Stomach (tissue), 9 donors: ENCODE data around the gene ATP7B. TPM values are rescaled to one million over a fixed set of nuclear protein-coding genes. Genes with fewer than 3 reads are reported as not detected.

Source experiments
- DNase-seq, 2 donors: peaks; one replicate each; pipeline versions ENCODE4 v3.0.0 to v3.0.0-alpha.2; 2013 to 2019
- H3K27ac ChIP-seq, 5 donors: fragments of 200-600 bp in 4 of 5; sonication (generic) in 4 of 5; one replicate each; pipeline ENCODE4 v1.5.1; 2013 to 2019; ENCODE audit warnings: mild to moderate bottlenecking in 1 of 5, moderate library complexity in 1 of 5
- H3K27me3 ChIP-seq, 3 donors: fragments of 200-600 bp; sonication (generic); one replicate each; pipeline ENCODE4 v1.5.1; 2017 to 2019; ENCODE audit warnings: mixed run types in 1 of 3
- H3K36me3 ChIP-seq, 4 donors: fragments of 200-600 bp; sonication (generic); 1 replicate in 3 of 4; 2 replicates in 1 of 4; pipeline ENCODE4 v1.5.1; 2016 to 2019
- H3K4me1 ChIP-seq, 4 donors: fragments of 200-600 bp; sonication (generic); one replicate each; pipeline ENCODE4 v1.5.1; 2016 to 2019
- H3K4me3 ChIP-seq, 4 donors: fragments of 200-600 bp; sonication (generic) in 3 of 4; one replicate each; pipeline ENCODE4 v1.5.1; 2016 to 2019; ENCODE audit warnings: mild to moderate bottlenecking in 1 of 4
- H3K9me3 ChIP-seq, 4 donors: fragments of 200-600 bp; sonication (generic); one replicate each; pipeline ENCODE4 v1.5.1; 2016 to 2019
- CTCF ChIP-seq, 7 experiments: fragments of 450-650 bp in 4 of 7; fragments of 200-600 bp in 3 of 7; sonication (generic) in 3 of 7; IDR thresholded peaks; one replicate each; pipeline ENCODE4 v1.5.1; 2016 to 2019; ENCODE audit warnings: antibody characterized with exemption in 7 of 7, control low read depth in 2 of 7, mild to moderate bottlenecking in 1 of 7
- EP300 ChIP-seq: sonication (generic); formaldehyde crosslinking; IDR thresholded peaks from one replicate; pipeline ENCODE4 v1.6.1; 2017; ENCODE audit warnings: antibody characterized with exemption
- POLR2A ChIP-seq, 4 donors: fragments of 450-650 bp; IDR thresholded peaks; one replicate each; pipeline ENCODE4 v1.6.1; 2016; ENCODE audit warnings: antibody characterized with exemption in 4 of 4, control low read depth in 2 of 4, mild to moderate bottlenecking in 1 of 4, moderate library complexity in 1 of 4
- POLR2AphosphoS5 ChIP-seq, 3 donors: sonication (generic); formaldehyde crosslinking; IDR thresholded peaks; one replicate each; pipeline ENCODE4 v1.6.1; 2016; ENCODE audit warnings: antibody characterized with exemption in 3 of 3
- WGBS, 5 donors: extraction: QIAGEN DNeasy Blood & Tissue Kit in 3 of 5; methylation state at CpG; one replicate each; pipeline versions ENCODE4 v1.1.5 to v1.1.7; 2013 to 2018; 5-methylcytosine and 5-hydroxymethylcytosine counted together
- intact Hi-C: fragments of 100-400 bp; cut with DNase I; formaldehyde crosslinking; loops from one replicate; pipeline ENCODE4 v1.15.1; 2023; ENCODE audit warnings: low total_unique reads
- polyA plus RNA-seq, 3 donors: library from polyadenylated mRNA; stranded (reverse); fragments of 200-250 nt; gene quantifications; one replicate each; pipeline ENCODE4 v1.2.3, GENCODE V29; 2013
- total RNA-seq, 5 donors: library from RNA; depleted of rRNA; stranded (reverse); fragments of >200 nt; gene quantifications; one replicate each; pipeline versions ENCODE4 v1.1.0 to v1.2.3, GENCODE V29; 2014 to 2016
- donor health status: healthy with polysubstance abuse.
- donor health status: Bipolar disorder and iron deficiency.
- donor health status: healthy.

ATP7B gene
- total and polyA plus RNA-seq, 8 donors: 0.62 to 21.0 (median 4.6) TPM

- Histone ChIP-seq H3K36me3 (no peaks in the 10 kb centered on the region), H3K27me3 (no peaks in the 10 kb centered on the region), H3K27ac (peak overlapping the region; percentile 45 to 78 (median 53)), H3K9me3 (no peaks in the 10 kb centered on the region), H3K4me1 (peaks cover 41 to 69% (median 51%) of the 10 kb centered on the region in 4 donors), H3K4me3 (peak overlapping the region in 1 of 4 donors; percentile 19)
- intact Hi-C loops: no loop called here
- peak in 1 of 2 donors; percentile 40 for DNase-seq
- TF ChIP-seq CTCF (IDR thresholded peaks at IDR 0.05) (no peak), POLR2AphosphoS5 (IDR thresholded peaks at IDR 0.05) (no peak), POLR2A (IDR thresholded peaks at IDR 0.05) (no peak), EP300 (no peak)
- 25 to 41% (median 32%) methylated on average over 6 of the region's 6 CpGs for WGBS, 5 donors
Measured at GRCh38 chr13:51998723-51999509, 12.3 kb downstream of the ATP7B start.

- Histone ChIP-seq H3K4me3 (no peak overlapping the region), H3K27me3 (no peaks in the 10 kb centered on the region), H3K36me3 (no peaks in the 10 kb centered on the region), H3K9me3 (no peaks in the 10 kb centered on the region), H3K4me1 (peaks cover 41 to 69% (median 51%) of the 10 kb centered on the region in 4 donors), H3K27ac (no peak overlapping the region)
- TF ChIP-seq POLR2A (IDR thresholded peaks at IDR 0.05) (no peak), POLR2AphosphoS5 (IDR thresholded peaks at IDR 0.05) (peak in 1 of 3 donors; percentile 50)
- intact Hi-C loops: no loop called here
- 60 to 69% (median 63%) methylated on average over 8 of the region's 8 CpGs for WGBS, 5 donors
- peak; percentile 44 to 62 for DNase-seq
Measured at GRCh38 chr13:51997641-51998330, 13.5 kb downstream of the ATP7B start.

- Histone ChIP-seq H3K9me3 (no peaks in the 10 kb centered on the region), H3K4me3 (no peak overlapping the region), H3K27ac (no peak overlapping the region), H3K4me1 (peaks cover 41 to 69% (median 51%) of the 10 kb centered on the region in 4 donors), H3K27me3 (no peaks in the 10 kb centered on the region), H3K36me3 (no peaks in the 10 kb centered on the region)
- no peak for TF ChIP-seq EP300
- TF ChIP-seq POLR2A (IDR thresholded peaks at IDR 0.05): no peak
- no peak for TF ChIP-seq CTCF (IDR thresholded peaks at IDR 0.05)
- no peak for TF ChIP-seq POLR2AphosphoS5 (IDR thresholded peaks at IDR 0.05)
- no peak for DNase-seq
- WGBS, 5 donors: 91 to 98% (median 94%) methylated on average over 2 of the region's 2 CpGs
- intact Hi-C loops: no loop called here
Measured at GRCh38 chr13:51997186-51997585, 14.1 kb downstream of the ATP7B start.

- 80 to 94% (median 84%) methylated on average over 4 of the region's 4 CpGs for WGBS, 5 donors
- Histone ChIP-seq H3K9me3 (no peaks in the 10 kb centered on the region), H3K36me3 (no peaks in the 10 kb centered on the region), H3K4me1 (peaks cover 41 to 69% (median 51%) of the 10 kb centered on the region in 4 donors), H3K4me3 (no peak overlapping the region), H3K27ac (peak overlapping the region in 3 of 5 donors; percentile 49 to 71 (median 69)), H3K27me3 (no peaks in the 10 kb centered on the region)
- TF ChIP-seq CTCF (IDR thresholded peaks at IDR 0.05): no peak
- TF ChIP-seq EP300: no peak
- no peak for TF ChIP-seq POLR2AphosphoS5 (IDR thresholded peaks at IDR 0.05)
- no peak for TF ChIP-seq POLR2A (IDR thresholded peaks at IDR 0.05)
- no peak for DNase-seq
- intact Hi-C loops: no loop called here
Measured at GRCh38 chr13:51996641-51997040, 14.6 kb downstream of the ATP7B start.
